Measurements from ENCODE around the gene APOH.

DNA sequence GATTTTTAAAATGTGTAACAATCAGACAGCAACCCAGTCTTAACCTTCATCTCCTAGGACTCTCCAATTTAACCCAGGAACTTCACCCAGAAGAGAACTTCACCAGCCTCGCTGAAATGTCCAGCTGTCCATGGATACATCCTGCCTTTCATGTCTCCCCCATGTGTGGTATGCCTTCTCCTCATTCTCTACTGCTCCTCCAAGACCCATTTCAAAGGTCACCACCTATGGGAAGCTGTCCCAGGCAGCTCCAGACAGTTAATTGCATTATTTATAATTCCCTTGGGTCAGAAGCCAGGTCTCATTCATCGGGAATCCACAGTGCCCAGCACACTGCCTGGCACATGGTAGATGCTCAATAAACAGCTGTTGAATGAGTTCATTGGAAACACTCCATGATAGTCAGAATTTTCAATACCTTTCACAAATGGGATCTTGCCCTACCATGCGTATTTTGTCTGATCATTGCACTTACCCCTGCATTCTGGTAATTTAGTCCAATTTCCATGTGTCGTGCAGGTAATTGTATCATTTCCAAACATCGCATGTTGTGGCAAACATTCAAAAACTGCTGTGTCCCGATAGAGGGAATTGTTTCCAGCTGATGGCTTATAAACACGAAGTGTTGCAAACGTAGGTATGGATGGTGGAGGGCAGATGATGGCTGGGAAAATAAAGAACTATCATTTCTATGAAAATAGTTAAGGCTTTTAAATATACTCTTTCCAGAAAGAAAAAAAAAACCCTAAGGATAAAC is 9.0 kb downstream of the APOH start:
- TF ChIP-seq, protein P1, sequence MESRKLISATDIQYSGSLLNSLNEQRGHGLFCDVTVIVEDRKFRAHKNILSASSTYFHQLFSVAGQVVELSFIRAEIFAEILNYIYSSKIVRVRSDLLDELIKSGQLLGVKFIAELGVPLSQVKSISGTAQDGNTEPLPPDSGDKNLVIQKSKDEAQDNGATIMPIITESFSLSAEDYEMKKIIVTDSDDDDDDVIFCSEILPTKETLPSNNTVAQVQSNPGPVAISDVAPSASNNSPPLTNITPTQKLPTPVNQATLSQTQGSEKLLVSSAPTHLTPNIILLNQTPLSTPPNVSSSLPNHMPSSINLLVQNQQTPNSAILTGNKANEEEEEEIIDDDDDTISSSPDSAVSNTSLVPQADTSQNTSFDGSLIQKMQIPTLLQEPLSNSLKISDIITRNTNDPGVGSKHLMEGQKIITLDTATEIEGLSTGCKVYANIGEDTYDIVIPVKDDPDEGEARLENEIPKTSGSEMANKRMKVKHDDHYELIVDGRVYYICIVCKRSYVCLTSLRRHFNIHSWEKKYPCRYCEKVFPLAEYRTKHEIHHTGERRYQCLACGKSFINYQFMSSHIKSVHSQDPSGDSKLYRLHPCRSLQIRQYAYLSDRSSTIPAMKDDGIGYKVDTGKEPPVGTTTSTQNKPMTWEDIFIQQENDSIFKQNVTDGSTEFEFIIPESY (CRISPR knock-in tag; IDR thresholded peaks at IDR 0.05): no peak
- TF ChIP-seq TCF7L2 (IDR thresholded peaks at IDR 0.05; ENCODE audit: low read depth, low read length): no peak

Data from K562 (cell line).